AG10803 (cell line): ENCODE results near the gene IFITM1.
"Not testable (repeated sequence)": the region's sequence is repeated elsewhere in the genome, so short reads cannot be mapped to it uniquely, and the experiment has no call there.

Experiments used
- DNase-seq: peaks from one replicate; pipeline ENCODE4 v3.0.0; 2010; ENCODE audit warnings: low read depth
- H3K4me3 ChIP-seq: 2 replicates; pipeline ENCODE4 v1.5.1; 2011; ENCODE audit warnings: mild to moderate bottlenecking, low read length, control low read depth
- CTCF ChIP-seq: conservative IDR thresholded peaks from 2 replicates; pipeline ENCODE4 v1.5.1; 2011; ENCODE audit warnings: mild to moderate bottlenecking, low read length, control low read depth, inconsistent platforms

IFITM1 gene

GRCh38 chr11:329886-330253, 16.0 kb downstream of the IFITM1 start:
- no peak overlapping the region for H3K4me3 ChIP-seq
- no peak for DNase-seq
- TF ChIP-seq CTCF = no peak

- no peak overlapping the region for H3K4me3 ChIP-seq
- DNase-seq = no peak
- TF ChIP-seq CTCF = no peak
Measured at GRCh38 chr11:330307-330693, 16.5 kb downstream of the IFITM1 start.

GRCh38 chr11:330694-331357, 17.0 kb downstream of the IFITM1 start:
- no peak overlapping the region for H3K4me3 ChIP-seq
- no peak for DNase-seq
- TF ChIP-seq CTCF = no peak

- no peak for TF ChIP-seq CTCF
- no peak for DNase-seq
- H3K4me3 ChIP-seq = no peak overlapping the region
Measured at GRCh38 chr11:331358-332060, 17.7 kb downstream of the IFITM1 start.

- no peak for TF ChIP-seq CTCF
- H3K4me3 ChIP-seq = no peak overlapping the region
- DNase-seq = no peak
Measured at GRCh38 chr11:332651-333480, 19.0 kb downstream of the IFITM1 start.

- not testable (repeated sequence) for H3K4me3 ChIP-seq, DNase-seq
Measured at GRCh38 chr11:333616-334263, 19.9 kb downstream of the IFITM1 start.

GRCh38 chr11:334264-334994, 20.6 kb downstream of the IFITM1 start:
- no peak for TF ChIP-seq CTCF
- no peak overlapping the region for H3K4me3 ChIP-seq
- no peak for DNase-seq
